SK-N-SH (cell line): ENCODE data around the gene TSPYL2. TPM values are rescaled to one million over a fixed set of nuclear protein-coding genes. Genes with fewer than 3 reads are reported as not detected.

Experiments used
- CTCF ChIA-PET: fragments of 300-600, 350-600 bp; formaldehyde crosslinking; extraction: SDS; loops from one replicate; lab custom pipeline; 2021; lab: Yijun Ruan, JAX
- POLR2A ChIA-PET: fragments of 350-600 bp; sonication (Branson Sonifier 250); formaldehyde crosslinking; extraction: SDS; loops from one replicate; lab custom pipeline; 2020; ENCODE audit warnings: antibody characterized with exemption, inconsistent platforms; lab: Yijun Ruan, JAX
- DNase-seq: peaks from one replicate; pipeline ENCODE4 v3.0.0; 2012
- H2AFZ ChIP-seq: fragments of 200-600 bp; sonication (generic); 2 replicates; pipeline ENCODE4 v1.8.1; 2016; ENCODE audit warnings: antibody characterized with exemption, mild to moderate bottlenecking, low read depth
- H3F3A ChIP-seq: fragments of 200-600 bp; sonication (generic); replicated peaks from 2 replicates; pipeline ENCODE3; 2016; ENCODE audit warnings: antibody characterized with exemption, mild to moderate bottlenecking; ENCODE audit not compliant: insufficient read depth
- H3K27ac ChIP-seq, 2 experiments: fragments of 200-500 bp in 1 of 2; fragments of 200-600 bp in 1 of 2; sonication (Bioruptor generic) in 1 of 2; sonication (generic), shearing (Covaris generic) in 1 of 2; 2 replicates each; pipeline versions ENCODE4 v1.5.1 to v1.6.1; 2014 to 2016; ENCODE audit warnings: low read depth in 2 of 2, inconsistent platforms in 1 of 2, low read length in 1 of 2, mild to moderate bottlenecking in 1 of 2, mixed read lengths in 1 of 2
- H3K27me3 ChIP-seq: fragments of 200-600 bp; sonication (generic), shearing (Covaris generic); 2 replicates; pipeline ENCODE4 v1.6.1; 2016; ENCODE audit warnings: mixed run types; ENCODE audit not compliant: insufficient read depth
- H3K36me3 ChIP-seq, 2 experiments: fragments of 200-500 bp in 1 of 2; fragments of 200-600 bp in 1 of 2; sonication (Bioruptor generic) in 1 of 2; sonication (generic) in 1 of 2; replicated peaks in 1 of 2; 2 replicates each; pipeline versions ENCODE3 to v1.5.1; 2014 to 2016; ENCODE audit warnings: low read length in 1 of 2, mild to moderate bottlenecking in 1 of 2; ENCODE audit not compliant: insufficient read depth in 2 of 2, control insufficient read depth in 1 of 2
- H3K4me1 ChIP-seq, 2 experiments: fragments of 200-500 bp in 1 of 2; fragments of 200-600 bp in 1 of 2; sonication (Bioruptor generic) in 1 of 2; sonication (generic), shearing (Covaris generic) in 1 of 2; 2 replicates each; pipeline versions ENCODE4 v1.5.1 to v1.6.1; 2014 to 2016; ENCODE audit warnings: low read depth in 1 of 2, low read length in 1 of 2, mixed run types in 1 of 2; ENCODE audit not compliant: insufficient read depth in 2 of 2, control insufficient read depth in 1 of 2
- H3K4me2 ChIP-seq: fragments of 200-600 bp; sonication (generic), shearing (Covaris generic); 2 replicates; pipeline ENCODE4 v1.6.1; 2017; ENCODE audit warnings: mixed run types
- H3K4me3 ChIP-seq, 2 experiments: fragments of 200-500 bp in 1 of 2; fragments of 200-600 bp in 1 of 2; sonication (Bioruptor generic) in 1 of 2; sonication (generic), shearing (Covaris generic) in 1 of 2; 2 replicates each; pipeline versions ENCODE4 v1.5.1 to v1.8.1; 2014 to 2016; ENCODE audit warnings: low read depth in 2 of 2, inconsistent platforms in 1 of 2, low read length in 1 of 2, mild to moderate bottlenecking in 1 of 2, mixed read lengths in 1 of 2, moderate library complexity in 1 of 2
- H3K79me2 ChIP-seq: fragments of 200-600 bp; sonication (generic); 2 replicates; pipeline ENCODE4 v1.8.1; 2017; ENCODE audit warnings: mild to moderate bottlenecking; ENCODE audit not compliant: insufficient read depth
- H3K9ac ChIP-seq: fragments of 200-600 bp; sonication (generic); 2 replicates; pipeline ENCODE4 v1.6.1; 2017; ENCODE audit warnings: mixed run types
- H3K9me2 ChIP-seq: fragments of 200-600 bp; sonication (generic); 2 replicates; pipeline ENCODE4 v1.6.1; 2017; ENCODE audit warnings: mixed run types
- H3K9me3 ChIP-seq: fragments of 200-600 bp; sonication (generic); 2 replicates; pipeline ENCODE4 v1.6.1; 2017; ENCODE audit warnings: mixed run types, mild to moderate bottlenecking, moderate library complexity
- H4K20me1 ChIP-seq: fragments of 200-600 bp; sonication (generic); 2 replicates; pipeline ENCODE4 v1.6.1; 2017; ENCODE audit warnings: mild to moderate bottlenecking, mixed run types; ENCODE audit not compliant: insufficient read depth
- CHD2 ChIP-seq: fragments of 150-350 bp; IDR thresholded peaks from 2 replicates; pipeline ENCODE4 v1.6.1; 2018; ENCODE audit warnings: low read length; ENCODE audit not compliant: partially characterized antibody
- EP300 ChIP-seq, 2 experiments: IDR thresholded peaks; 2 replicates each; pipeline versions ENCODE4 v1.4.0 to v1.6.1; 2012; ENCODE audit warnings: borderline replicate concordance in 1 of 2, low read depth in 1 of 2, low read length in 1 of 2
- FOSL2 ChIP-seq: IDR thresholded peaks from 2 replicates; pipeline ENCODE4 v1.4.0; 2012; ENCODE audit warnings: low read depth, mild to moderate bottlenecking, moderate library complexity, borderline replicate concordance
- FOXJ3 ChIP-seq: sonication (generic); formaldehyde crosslinking; IDR thresholded peaks from 2 replicates; pipeline ENCODE4 v1.5.1; 2020; ENCODE audit warnings: mild to moderate bottlenecking, missing genetic modification reagents
- FOXM1 ChIP-seq: IDR thresholded peaks from 2 replicates; pipeline ENCODE4 v1.4.0; 2012; ENCODE audit warnings: low read depth, mild to moderate bottlenecking
- MEF2A ChIP-seq: IDR thresholded peaks from 2 replicates; pipeline ENCODE4 v1.4.0; 2012; ENCODE audit warnings: low read depth, borderline replicate concordance
- MXI1 ChIP-seq: IDR thresholded peaks from 2 replicates; pipeline ENCODE4 v1.6.1; 2012; ENCODE audit warnings: mild to moderate bottlenecking, low read depth, low read length, improper control_type of control experiment
- NFIC ChIP-seq: IDR thresholded peaks from 2 replicates; pipeline ENCODE4 v1.4.0; 2012; ENCODE audit warnings: borderline replicate concordance
- NRF1 ChIP-seq: IDR thresholded peaks from 2 replicates; pipeline ENCODE4 v1.6.1; 2012; ENCODE audit warnings: low read depth, mild to moderate bottlenecking, low read length
- POLR2AphosphoS5 ChIP-seq: IDR thresholded peaks from 2 replicates; pipeline ENCODE4 v1.6.1; 2012; ENCODE audit warnings: low read depth, low read length
- RAD21 ChIP-seq: IDR thresholded peaks from 2 replicates; pipeline ENCODE4 v1.6.1; 2012; ENCODE audit warnings: mild to moderate bottlenecking, low read length
- RFX5 ChIP-seq: IDR thresholded peaks from 2 replicates; pipeline ENCODE4 v1.6.1; 2012; ENCODE audit warnings: mild to moderate bottlenecking, improper control_type of control experiment, low read length
- RXRA ChIP-seq: IDR thresholded peaks from 2 replicates; pipeline ENCODE4 v1.4.0; 2012; ENCODE audit warnings: low read depth, mild to moderate bottlenecking, borderline replicate concordance
- SMC3 ChIP-seq: IDR thresholded peaks from 2 replicates; pipeline ENCODE4 v1.6.1; 2012; ENCODE audit warnings: low read depth, low read length, improper control_type of control experiment
- TCF12 ChIP-seq: IDR thresholded peaks from 2 replicates; pipeline ENCODE4 v1.4.0; 2012
- WGBS: methylation state at CpG from one replicate; pipeline ENCODE4 v1.1.6; 2017; ENCODE audit warnings: low lambda C conversion rate; 5-methylcytosine and 5-hydroxymethylcytosine counted together
- polyA plus RNA-seq, 3 experiments: library from polyadenylated mRNA; depleted of rRNA; stranded (reverse); fragments of >200 nt; gene quantifications; 2 replicates each; pipeline ENCODE4 v1.2.3, GENCODE V29; 2012
- TF ChIP-seq, protein P1 (sequence below): fragments of 150-350 bp; IDR thresholded peaks from 2 replicates; pipeline ENCODE4 v1.6.1; 2017; ENCODE audit warnings: antibody characterized with exemption, low read length, low read depth, borderline replicate concordance
- TF ChIP-seq, protein P2 (sequence below): fragments of 200-600 bp; sonication (generic); IDR thresholded peaks from 2 replicates; pipeline ENCODE4 v1.6.1; 2017; ENCODE audit warnings: antibody characterized with exemption, mild to moderate bottlenecking, moderate library complexity
- TF ChIP-seq, protein P3 (sequence below): IDR thresholded peaks from 2 replicates; pipeline ENCODE4 v1.4.0; 2012; ENCODE audit warnings: low read depth, borderline replicate concordance
- TF ChIP-seq, protein P4 (sequence below): IDR thresholded peaks from 2 replicates; pipeline ENCODE4 v1.4.0; 2012; ENCODE audit warnings: low read depth, borderline replicate concordance
- TF ChIP-seq, protein P5 (sequence below): IDR thresholded peaks from 2 replicates; pipeline ENCODE4; 2012

TSPYL2 gene
- polyA plus RNA-seq, 1 of the 3 experiments (the other 2 are of a cell fraction): 26.4 TPM

DNA sequence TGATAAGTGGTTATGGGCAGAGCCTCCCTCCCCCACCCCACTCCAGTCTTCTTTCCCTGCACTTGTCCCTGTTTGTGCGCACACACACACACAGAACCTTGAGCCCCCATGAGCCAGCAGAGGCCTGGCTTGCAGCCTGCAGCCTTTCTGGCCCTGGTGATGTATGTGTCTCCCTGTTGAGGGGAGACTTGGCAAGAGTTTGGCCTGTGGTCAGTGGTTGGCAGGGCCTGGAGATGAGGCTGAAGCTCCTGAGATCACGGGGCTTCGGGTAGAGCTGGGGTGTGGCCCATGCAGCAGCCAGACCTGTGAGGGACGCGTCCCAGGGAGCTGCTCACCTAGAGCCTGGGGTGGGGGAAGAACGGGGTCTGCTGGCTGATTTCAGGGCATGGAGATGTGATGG lies 31.3 kb upstream of the TSPYL2 start:
- H3K27me3 ChIP-seq: no peaks in the 10 kb centered on the region; the same call in 1 of the 2 replicates
- no peaks in the 10 kb centered on the region for H3K9me3 ChIP-seq
- TF ChIP-seq RAD21 (no peak), FOXM1 (no peak), FOXJ3 (CRISPR knock-in tag) (no peak), RFX5 (no peak), NFIC (no peak), MEF2A (no peak), TCF12 (no peak)
- TF ChIP-seq, protein P1, sequence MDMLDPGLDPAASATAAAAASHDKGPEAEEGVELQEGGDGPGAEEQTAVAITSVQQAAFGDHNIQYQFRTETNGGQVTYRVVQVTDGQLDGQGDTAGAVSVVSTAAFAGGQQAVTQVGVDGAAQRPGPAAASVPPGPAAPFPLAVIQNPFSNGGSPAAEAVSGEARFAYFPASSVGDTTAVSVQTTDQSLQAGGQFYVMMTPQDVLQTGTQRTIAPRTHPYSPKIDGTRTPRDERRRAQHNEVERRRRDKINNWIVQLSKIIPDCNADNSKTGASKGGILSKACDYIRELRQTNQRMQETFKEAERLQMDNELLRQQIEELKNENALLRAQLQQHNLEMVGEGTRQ: no peak
- DNase-seq: no peak
- H3K9ac ChIP-seq: no peak overlapping the region
- H4K20me1 ChIP-seq: peaks cover 26% of the 10 kb centered on the region; the same call in 1 of the 2 replicates
- ChIA-PET POLR2A (no interaction called here), CTCF (no interaction called here)
- 33% methylated on average over 5 of the region's 6 CpGs for WGBS
- H3K4me2 ChIP-seq: peak overlapping the region; percentile 81
- peaks cover 66% of the 10 kb centered on the region for H3K79me2 ChIP-seq
- H3K36me3 ChIP-seq: no peaks in the 10 kb centered on the region
- H3K4me3 ChIP-seq: peak overlapping the region; percentile 59 to 65; a peak in 3 of 4 replicates
- H3K27ac ChIP-seq: no peak overlapping the region
- H3K9me2 ChIP-seq: no peaks in the 10 kb centered on the region
- no peak overlapping the region for H2AFZ ChIP-seq
- H3K4me1 ChIP-seq: peaks cover 0 to 9% of the 10 kb centered on the region in 2 experiments; a peak in 1 of 4 replicates
- no peaks in the 10 kb centered on the region for H3F3A ChIP-seq

DNA sequence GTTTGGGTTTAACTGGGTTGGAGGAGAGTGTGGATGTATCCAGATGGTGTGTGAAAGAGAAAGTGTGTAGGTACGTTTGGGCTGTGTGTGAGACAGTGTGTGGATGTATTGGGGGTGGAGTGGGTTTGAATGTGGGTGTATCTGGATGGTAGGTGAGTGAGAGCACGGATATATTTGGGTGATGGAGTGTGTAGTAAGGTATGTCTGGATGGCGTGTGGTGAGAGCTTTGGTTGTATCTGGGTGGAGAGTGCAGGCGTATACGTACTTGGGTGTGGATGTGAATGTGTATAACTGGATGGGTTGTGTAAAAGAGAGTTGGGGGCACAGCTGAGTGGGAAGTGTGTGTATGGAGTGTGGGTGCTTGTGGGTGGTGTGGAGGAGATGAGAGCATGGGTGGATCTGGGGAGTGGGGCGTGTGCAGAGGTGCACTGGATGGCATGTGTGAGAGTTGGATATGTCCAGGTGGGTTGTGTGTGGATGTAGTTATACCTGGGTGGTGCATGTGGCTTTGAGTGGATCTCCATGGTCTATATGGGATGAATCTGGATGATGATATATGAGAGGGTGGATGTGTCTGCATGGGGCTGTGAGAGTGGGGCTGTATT lies 26.8 kb upstream of the TSPYL2 start:
- H3K27me3 ChIP-seq: no peaks in the 10 kb centered on the region; the same call in 1 of the 2 replicates
- TF ChIP-seq EP300 (IDR thresholded peaks at IDR 0.05; ENCODE audit: borderline replicate concordance in 1 of 2, low read depth in 1 of 2, low read length in 1 of 2): no peak
- TF ChIP-seq, protein P1: no peak
- TF ChIP-seq, protein P2, sequence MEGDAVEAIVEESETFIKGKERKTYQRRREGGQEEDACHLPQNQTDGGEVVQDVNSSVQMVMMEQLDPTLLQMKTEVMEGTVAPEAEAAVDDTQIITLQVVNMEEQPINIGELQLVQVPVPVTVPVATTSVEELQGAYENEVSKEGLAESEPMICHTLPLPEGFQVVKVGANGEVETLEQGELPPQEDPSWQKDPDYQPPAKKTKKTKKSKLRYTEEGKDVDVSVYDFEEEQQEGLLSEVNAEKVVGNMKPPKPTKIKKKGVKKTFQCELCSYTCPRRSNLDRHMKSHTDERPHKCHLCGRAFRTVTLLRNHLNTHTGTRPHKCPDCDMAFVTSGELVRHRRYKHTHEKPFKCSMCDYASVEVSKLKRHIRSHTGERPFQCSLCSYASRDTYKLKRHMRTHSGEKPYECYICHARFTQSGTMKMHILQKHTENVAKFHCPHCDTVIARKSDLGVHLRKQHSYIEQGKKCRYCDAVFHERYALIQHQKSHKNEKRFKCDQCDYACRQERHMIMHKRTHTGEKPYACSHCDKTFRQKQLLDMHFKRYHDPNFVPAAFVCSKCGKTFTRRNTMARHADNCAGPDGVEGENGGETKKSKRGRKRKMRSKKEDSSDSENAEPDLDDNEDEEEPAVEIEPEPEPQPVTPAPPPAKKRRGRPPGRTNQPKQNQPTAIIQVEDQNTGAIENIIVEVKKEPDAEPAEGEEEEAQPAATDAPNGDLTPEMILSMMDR: no peak
- no peak for TF ChIP-seq RAD21
- TF ChIP-seq RFX5: no peak
- no peak for TF ChIP-seq SMC3
- no peak for TF ChIP-seq MXI1
- TF ChIP-seq, protein P3, sequence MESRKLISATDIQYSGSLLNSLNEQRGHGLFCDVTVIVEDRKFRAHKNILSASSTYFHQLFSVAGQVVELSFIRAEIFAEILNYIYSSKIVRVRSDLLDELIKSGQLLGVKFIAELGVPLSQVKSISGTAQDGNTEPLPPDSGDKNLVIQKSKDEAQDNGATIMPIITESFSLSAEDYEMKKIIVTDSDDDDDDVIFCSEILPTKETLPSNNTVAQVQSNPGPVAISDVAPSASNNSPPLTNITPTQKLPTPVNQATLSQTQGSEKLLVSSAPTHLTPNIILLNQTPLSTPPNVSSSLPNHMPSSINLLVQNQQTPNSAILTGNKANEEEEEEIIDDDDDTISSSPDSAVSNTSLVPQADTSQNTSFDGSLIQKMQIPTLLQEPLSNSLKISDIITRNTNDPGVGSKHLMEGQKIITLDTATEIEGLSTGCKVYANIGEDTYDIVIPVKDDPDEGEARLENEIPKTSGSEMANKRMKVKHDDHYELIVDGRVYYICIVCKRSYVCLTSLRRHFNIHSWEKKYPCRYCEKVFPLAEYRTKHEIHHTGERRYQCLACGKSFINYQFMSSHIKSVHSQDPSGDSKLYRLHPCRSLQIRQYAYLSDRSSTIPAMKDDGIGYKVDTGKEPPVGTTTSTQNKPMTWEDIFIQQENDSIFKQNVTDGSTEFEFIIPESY: no peak
- TF ChIP-seq, protein P4, sequence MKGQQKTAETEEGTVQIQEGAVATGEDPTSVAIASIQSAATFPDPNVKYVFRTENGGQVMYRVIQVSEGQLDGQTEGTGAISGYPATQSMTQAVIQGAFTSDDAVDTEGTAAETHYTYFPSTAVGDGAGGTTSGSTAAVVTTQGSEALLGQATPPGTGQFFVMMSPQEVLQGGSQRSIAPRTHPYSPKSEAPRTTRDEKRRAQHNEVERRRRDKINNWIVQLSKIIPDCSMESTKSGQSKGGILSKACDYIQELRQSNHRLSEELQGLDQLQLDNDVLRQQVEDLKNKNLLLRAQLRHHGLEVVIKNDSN: no peak
- no peak for TF ChIP-seq NRF1
- TF ChIP-seq POLR2AphosphoS5: no peak
- TF ChIP-seq FOSL2: no peak
- no peak for TF ChIP-seq CHD2
- TF ChIP-seq RXRA: no peak
- TF ChIP-seq, protein P5, sequence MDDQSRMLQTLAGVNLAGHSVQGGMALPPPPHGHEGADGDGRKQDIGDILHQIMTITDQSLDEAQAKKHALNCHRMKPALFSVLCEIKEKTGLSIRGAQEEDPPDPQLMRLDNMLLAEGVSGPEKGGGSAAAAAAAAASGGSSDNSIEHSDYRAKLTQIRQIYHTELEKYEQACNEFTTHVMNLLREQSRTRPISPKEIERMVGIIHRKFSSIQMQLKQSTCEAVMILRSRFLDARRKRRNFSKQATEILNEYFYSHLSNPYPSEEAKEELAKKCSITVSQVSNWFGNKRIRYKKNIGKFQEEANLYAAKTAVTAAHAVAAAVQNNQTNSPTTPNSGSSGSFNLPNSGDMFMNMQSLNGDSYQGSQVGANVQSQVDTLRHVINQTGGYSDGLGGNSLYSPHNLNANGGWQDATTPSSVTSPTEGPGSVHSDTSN: no peak
- no peaks in the 10 kb centered on the region for H3K36me3 ChIP-seq
- H3K79me2 ChIP-seq: peaks cover 61% of the 10 kb centered on the region
- 66% methylated on average over 6 of the region's 6 CpGs for WGBS
- no peak for DNase-seq
- H2AFZ ChIP-seq: no peak overlapping the region
- ChIA-PET CTCF (interaction anchor here (0.6 to 1.1 kb wide), 2 partner anchors 18 to 58 kb away, joined by 3 read pairs; no protein-coding TSS in a partner anchor), POLR2A (no interaction called here)
- H3K4me3 ChIP-seq: no peak overlapping the region
- peaks cover 0 to 5% of the 10 kb centered on the region in 2 experiments; a peak in 1 of 4 replicates for H3K4me1 ChIP-seq
- no peaks in the 10 kb centered on the region for H3F3A ChIP-seq
- H3K4me2 ChIP-seq: no peak overlapping the region
- H3K9me2 ChIP-seq: no peaks in the 10 kb centered on the region
- H3K9me3 ChIP-seq: no peaks in the 10 kb centered on the region
- H4K20me1 ChIP-seq: peaks cover 33% of the 10 kb centered on the region; the same call in 1 of the 2 replicates
- no peak overlapping the region for H3K27ac ChIP-seq
- H3K9ac ChIP-seq: no peak overlapping the region
